WERI-Rb-1 (cell line): ENCODE data around the gene SPON1.
"Not testable (repeated sequence)": the region's sequence is repeated elsewhere in the genome, so short reads cannot be mapped to it uniquely, and the experiment has no call there.

Source experiments
- DNase-seq: peaks from one replicate; pipeline ENCODE4 v3.0.0-alpha.2; 2020
- H3K27ac ChIP-seq: fragments of 250-450 bp; sonication (Bioruptor Pico); 2 replicates; pipeline ENCODE4 v1.5.1; 2020; ENCODE audit warnings: mild to moderate bottlenecking, moderate library complexity
- H3K27me3 ChIP-seq: fragments of 250-450 bp; sonication (Bioruptor Pico); 2 replicates; pipeline ENCODE4 v1.5.1; 2021; ENCODE audit warnings: mild to moderate bottlenecking, low read depth, moderate library complexity; ENCODE audit not compliant: insufficient read depth, severe bottlenecking
- H3K36me3 ChIP-seq: fragments of 250-450 bp; sonication (Bioruptor Pico); 2 replicates; pipeline ENCODE4 v1.5.1; 2020; ENCODE audit warnings: mild to moderate bottlenecking, moderate library complexity
- H3K4me3 ChIP-seq: 2 replicates; pipeline ENCODE4 v1.5.1; 2011; ENCODE audit warnings: low read depth, mild to moderate bottlenecking, control low read depth, low read length
- H3K9me3 ChIP-seq: fragments of 250-450 bp; sonication (Bioruptor Pico); 2 replicates; pipeline ENCODE4 v1.5.1; 2021; ENCODE audit warnings: mild to moderate bottlenecking, moderate library complexity; ENCODE audit not compliant: severe bottlenecking
- CTCF ChIP-seq: IDR thresholded peaks from 2 replicates; pipeline ENCODE4 v1.5.1; 2011; ENCODE audit warnings: low read depth, mild to moderate bottlenecking, control low read depth, inconsistent platforms, low read length

The SPON1 gene

GRCh38 chr11:14026961-14027360, 64.4 kb downstream of the SPON1 start:
- Histone ChIP-seq H3K9me3 (no peaks in the 10 kb centered on the region), H3K4me3 (no peak overlapping the region), H3K27ac (no peak overlapping the region), H3K36me3 (no peaks in the 10 kb centered on the region), H3K27me3 (no peaks in the 10 kb centered on the region)
- no peak for DNase-seq
- TF ChIP-seq CTCF, result no peak

- H3K27ac ChIP-seq, result no peak overlapping the region
- no peak for TF ChIP-seq CTCF
- no peaks in the 10 kb centered on the region for H3K27me3 ChIP-seq
- no peak overlapping the region for H3K4me3 ChIP-seq
- H3K36me3 ChIP-seq, result no peaks in the 10 kb centered on the region
- no peak for DNase-seq
- no peaks in the 10 kb centered on the region for H3K9me3 ChIP-seq
Observed at GRCh38 chr11:14027525-14027924, 65.0 kb downstream of the SPON1 start.

- Histone ChIP-seq H3K27me3 (no peaks in the 10 kb centered on the region), H3K36me3 (no peaks in the 10 kb centered on the region), H3K27ac (no peak overlapping the region), H3K4me3 (no peak overlapping the region), H3K9me3 (no peaks in the 10 kb centered on the region)
- no peak for TF ChIP-seq CTCF
- DNase-seq, result no peak
Observed at GRCh38 chr11:14029440-14029839, 66.9 kb downstream of the SPON1 start.

GRCh38 chr11:14029971-14030920, 67.7 kb downstream of the SPON1 start:
- H3K27ac ChIP-seq, result no peak overlapping the region
- TF ChIP-seq CTCF, result no peak
- DNase-seq, result no peak
- no peaks in the 10 kb centered on the region for H3K9me3 ChIP-seq
- no peaks in the 10 kb centered on the region for H3K27me3 ChIP-seq
- H3K4me3 ChIP-seq, result no peak overlapping the region
- no peaks in the 10 kb centered on the region for H3K36me3 ChIP-seq

- not testable (repeated sequence) for DNase-seq, H3K36me3 ChIP-seq, H3K9me3 ChIP-seq, H3K4me3 ChIP-seq, H3K27me3 ChIP-seq, H3K27ac ChIP-seq
Observed at GRCh38 chr11:14035526-14035925, 73.0 kb downstream of the SPON1 start.

- Histone ChIP-seq H3K9me3 (no peaks in the 10 kb centered on the region), H3K27me3 (no peaks in the 10 kb centered on the region), H3K4me3 (no peak overlapping the region), H3K36me3 (no peaks in the 10 kb centered on the region), H3K27ac (no peak overlapping the region)
- no peak for TF ChIP-seq CTCF
- no peak for DNase-seq
Observed at GRCh38 chr11:14036469-14036868, 73.9 kb downstream of the SPON1 start.
